Fibroblast of villous mesenchyme (primary cell): Measurements from ENCODE around the gene UNC5A. TPM values are rescaled to one million over a fixed set of nuclear protein-coding genes. Genes with fewer than 3 reads are reported as not detected.

Experiments used
- DNase-seq: peaks from one replicate; pipeline ENCODE4 v3.0.0-alpha.2; 2010; ENCODE audit warnings: low read depth
- H3K4me3 ChIP-seq: 2 replicates; pipeline ENCODE4 v1.5.1; 2011; ENCODE audit warnings: low read depth, mild to moderate bottlenecking, low read length
- total RNA-seq: library from RNA; depleted of rRNA; stranded (reverse); fragments of >200 nt; gene quantifications from 2 replicates; pipeline ENCODE4 v1.2.3, GENCODE V29; 2012
- TF ChIP-seq, protein P1 (sequence below): IDR thresholded peaks from 2 replicates; pipeline ENCODE4 v1.5.1; 2012; ENCODE audit warnings: low read depth, mild to moderate bottlenecking, low read length; ENCODE audit not compliant: insufficient read depth

Gene UNC5A
- total RNA-seq, 1 donor = not detected

DNA sequence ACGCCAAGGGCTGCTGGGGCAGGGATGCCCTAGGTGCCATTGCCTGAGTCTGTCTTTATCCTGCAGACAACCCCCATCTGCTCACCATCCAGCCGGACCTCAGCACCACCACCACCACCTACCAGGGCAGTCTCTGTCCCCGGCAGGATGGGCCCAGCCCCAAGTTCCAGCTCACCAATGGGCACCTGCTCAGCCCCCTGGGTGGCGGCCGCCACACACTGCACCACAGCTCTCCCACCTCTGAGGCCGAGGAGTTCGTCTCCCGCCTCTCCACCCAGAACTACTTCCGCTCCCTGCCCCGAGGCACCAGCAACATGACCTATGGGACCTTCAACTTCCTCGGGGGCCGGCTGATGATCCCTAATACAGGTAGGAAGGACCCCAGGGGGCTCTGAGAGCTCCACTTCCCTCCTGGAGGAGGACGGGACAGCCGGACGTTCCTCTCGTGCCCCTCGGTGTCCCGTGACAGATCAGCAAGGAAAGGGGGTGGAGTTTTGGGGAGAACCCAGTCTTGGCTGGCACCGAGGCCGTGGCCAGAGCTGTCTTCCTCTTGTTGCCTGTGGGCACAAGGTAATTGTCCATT is 63.9 kb downstream of the UNC5A start:
- H3K4me3 ChIP-seq = no peak overlapping the region
- TF ChIP-seq, protein P1, sequence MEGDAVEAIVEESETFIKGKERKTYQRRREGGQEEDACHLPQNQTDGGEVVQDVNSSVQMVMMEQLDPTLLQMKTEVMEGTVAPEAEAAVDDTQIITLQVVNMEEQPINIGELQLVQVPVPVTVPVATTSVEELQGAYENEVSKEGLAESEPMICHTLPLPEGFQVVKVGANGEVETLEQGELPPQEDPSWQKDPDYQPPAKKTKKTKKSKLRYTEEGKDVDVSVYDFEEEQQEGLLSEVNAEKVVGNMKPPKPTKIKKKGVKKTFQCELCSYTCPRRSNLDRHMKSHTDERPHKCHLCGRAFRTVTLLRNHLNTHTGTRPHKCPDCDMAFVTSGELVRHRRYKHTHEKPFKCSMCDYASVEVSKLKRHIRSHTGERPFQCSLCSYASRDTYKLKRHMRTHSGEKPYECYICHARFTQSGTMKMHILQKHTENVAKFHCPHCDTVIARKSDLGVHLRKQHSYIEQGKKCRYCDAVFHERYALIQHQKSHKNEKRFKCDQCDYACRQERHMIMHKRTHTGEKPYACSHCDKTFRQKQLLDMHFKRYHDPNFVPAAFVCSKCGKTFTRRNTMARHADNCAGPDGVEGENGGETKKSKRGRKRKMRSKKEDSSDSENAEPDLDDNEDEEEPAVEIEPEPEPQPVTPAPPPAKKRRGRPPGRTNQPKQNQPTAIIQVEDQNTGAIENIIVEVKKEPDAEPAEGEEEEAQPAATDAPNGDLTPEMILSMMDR = no peak
- no peak for DNase-seq

DNA sequence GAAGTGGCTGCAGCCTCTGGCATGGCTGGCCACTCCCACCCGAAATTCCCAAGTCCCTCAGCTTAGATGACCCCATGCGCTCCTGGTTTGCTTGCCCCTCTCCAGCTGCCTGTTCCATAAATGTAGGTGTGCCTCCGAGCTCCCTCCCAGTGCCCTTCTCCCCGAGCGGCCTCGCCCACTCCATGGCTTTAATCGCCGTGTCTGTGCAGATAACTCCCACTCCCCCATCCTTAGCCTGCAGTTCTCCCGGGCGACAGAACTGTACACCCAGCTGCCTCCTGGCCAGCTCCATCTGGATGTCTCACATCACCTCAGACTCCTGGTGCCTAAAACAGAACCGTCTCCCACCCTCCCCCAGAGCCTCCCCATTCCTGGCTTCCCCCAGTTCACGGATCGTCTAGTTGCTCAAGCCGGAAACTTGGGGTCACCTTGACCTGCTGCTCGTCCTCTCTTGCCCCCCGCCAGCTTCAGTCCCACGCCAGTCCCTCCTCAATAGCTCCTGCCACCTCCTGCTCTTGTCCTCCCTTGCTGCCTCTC is 64.7 kb downstream of the UNC5A start:
- H3K4me3 ChIP-seq = no peak overlapping the region
- DNase-seq = no peak
- TF ChIP-seq, protein P1 = no peak

DNA sequence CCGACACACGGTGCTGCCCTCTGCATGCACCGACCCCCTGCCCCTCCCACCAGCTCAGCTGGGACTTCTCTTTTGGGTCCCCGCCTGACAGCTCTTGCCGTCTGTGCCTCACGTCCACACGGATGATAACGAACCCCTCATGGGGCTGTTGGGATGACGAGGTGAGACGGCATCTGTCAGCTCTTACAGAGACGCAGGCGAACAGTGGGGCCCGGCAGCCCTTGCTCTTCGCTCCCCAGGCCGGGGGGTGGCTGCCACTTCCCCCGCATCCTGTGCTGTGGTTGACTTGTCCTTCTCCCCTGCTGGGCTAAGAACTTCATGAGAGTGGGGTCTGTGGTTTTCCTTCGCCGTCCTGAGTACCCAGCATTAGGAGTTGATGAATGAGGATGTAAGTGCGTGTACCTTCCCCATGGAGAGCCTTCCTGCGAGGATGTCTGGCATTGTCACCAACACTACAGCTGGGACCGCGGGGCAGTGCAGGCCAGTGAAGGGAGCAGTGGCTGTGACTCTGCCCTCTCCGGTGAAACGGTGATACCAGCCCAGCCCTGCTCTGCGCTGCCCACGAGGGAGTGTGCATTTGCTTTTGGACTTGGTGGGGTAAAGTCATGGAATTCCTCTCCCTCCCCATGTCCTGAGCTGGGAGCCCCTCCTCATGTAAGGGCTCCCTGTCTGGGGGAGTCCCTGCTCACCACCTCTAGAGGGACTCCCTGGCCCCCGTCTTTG is 65.6 kb downstream of the UNC5A start:
- no peak for DNase-seq
- TF ChIP-seq, protein P1 = no peak
- H3K4me3 ChIP-seq = no peak overlapping the region

DNA sequence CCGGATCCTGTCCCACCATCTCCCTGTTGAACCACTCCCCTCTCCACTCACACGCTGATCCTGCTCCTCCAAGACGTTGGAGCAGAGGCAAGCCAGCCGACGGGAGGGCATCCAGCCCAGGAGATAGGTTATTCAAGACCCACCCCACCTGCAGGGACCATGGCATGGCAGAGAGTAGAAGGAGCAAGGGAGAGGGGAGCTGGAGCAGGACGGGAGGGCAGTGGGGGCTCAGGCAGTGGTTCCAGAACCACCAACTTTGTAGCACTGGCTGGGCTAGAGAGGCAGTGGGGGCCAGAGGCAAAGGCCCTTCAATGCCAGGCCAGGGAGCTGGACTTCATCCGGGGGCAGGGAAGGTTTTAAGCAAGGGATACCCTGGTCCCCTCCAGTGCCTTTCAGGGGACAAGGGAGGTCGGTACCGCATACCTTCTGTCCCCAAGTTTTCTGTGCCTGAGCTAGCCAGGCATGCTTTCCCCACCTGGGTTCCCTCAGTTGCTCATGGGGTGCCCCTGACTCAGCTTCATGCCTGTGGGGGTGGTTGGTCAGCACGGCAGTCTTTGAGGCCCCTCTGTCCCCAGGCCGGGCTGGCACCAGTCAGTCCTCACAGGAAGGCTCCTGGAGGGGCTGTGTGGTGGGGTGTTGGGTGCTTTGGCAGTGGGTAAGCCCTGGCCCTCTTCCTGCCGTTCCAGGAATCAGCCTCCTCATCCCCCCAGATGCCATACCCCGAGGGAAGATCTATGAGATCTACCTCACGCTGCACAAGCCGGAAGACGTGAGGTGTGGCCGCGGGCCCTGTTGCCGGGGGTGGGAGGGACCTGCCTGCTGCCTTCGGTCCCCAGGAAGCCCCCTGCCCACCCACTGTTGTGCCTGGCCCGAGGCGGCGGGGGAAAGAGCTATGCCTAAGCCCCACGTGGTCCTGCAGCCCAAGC is 66.4 kb downstream of the UNC5A start:
- no peak for DNase-seq
- TF ChIP-seq, protein P1 = no peak
- no peak overlapping the region for H3K4me3 ChIP-seq

DNA sequence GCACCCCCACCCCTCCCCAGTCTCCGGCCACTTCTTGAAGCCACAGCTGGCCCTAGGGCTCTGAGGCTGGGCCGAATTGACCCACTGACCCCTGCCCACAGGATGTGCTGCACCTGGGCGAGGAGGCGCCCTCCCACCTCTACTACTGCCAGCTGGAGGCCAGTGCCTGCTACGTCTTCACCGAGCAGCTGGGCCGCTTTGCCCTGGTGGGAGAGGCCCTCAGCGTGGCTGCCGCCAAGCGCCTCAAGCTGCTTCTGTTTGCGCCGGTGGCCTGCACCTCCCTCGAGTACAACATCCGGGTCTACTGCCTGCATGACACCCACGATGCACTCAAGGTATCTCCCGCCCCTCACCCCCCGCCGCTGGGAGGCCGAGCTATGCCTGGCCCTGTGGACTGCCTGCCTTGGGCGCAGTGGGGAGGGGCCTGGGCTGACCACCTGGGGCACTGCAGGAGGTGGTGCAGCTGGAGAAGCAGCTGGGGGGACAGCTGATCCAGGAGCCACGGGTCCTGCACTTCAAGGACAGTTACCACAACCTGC is 67.5 kb downstream of the UNC5A start:
- TF ChIP-seq, protein P1 = no peak
- no peak overlapping the region for H3K4me3 ChIP-seq
- DNase-seq = no peak

DNA sequence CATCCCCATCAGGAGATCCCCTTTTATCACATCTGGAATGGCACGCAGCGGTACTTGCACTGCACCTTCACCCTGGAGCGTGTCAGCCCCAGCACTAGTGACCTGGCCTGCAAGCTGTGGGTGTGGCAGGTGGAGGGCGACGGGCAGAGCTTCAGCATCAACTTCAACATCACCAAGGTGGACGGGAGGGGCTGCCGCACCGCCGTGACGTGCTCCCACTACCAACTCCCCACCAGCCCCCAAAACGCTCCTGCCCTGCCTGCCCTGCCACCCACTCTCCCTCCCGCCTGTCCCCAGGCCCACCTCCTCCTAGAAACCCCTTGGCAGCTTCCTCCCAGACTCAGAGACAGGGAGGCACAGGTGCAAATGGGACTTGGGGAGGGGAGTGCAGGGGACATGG is 68.1 kb downstream of the UNC5A start:
- DNase-seq = no peak
- TF ChIP-seq, protein P1 = no peak
- H3K4me3 ChIP-seq = no peak overlapping the region
